ENCODE results near the gene ZNF444.

GRCh38 chr19:56113074-56113632, 27.9 kb upstream of the ZNF444 start:
- TF ChIP-seq POLR2A (IDR thresholded peaks at IDR 0.05; ENCODE audit: low read length) (no peak), GATA1 (IDR thresholded peaks at IDR 0.05; ENCODE audit: low read depth, low read length) (no peak)
